WTC11 (cell line): ENCODE data around the gene ZNF99.

ENCODE experiments used
- ATF1 ChIP-seq: sonication (generic); formaldehyde crosslinking; IDR thresholded peaks from 2 replicates; pipeline ENCODE4 v1.8.1; 2023; ENCODE audit warnings: mild to moderate bottlenecking, moderate library complexity, missing genetic modification reagents
- CREB1 ChIP-seq: sonication (generic); formaldehyde crosslinking; IDR thresholded peaks from 2 replicates; pipeline ENCODE4 v1.8.0; 2023; ENCODE audit warnings: mild to moderate bottlenecking, missing genetic modification reagents
- CTCF ChIP-seq: fragments of 200-600 bp; IDR thresholded peaks from 2 replicates; pipeline ENCODE4 v1.8.0; 2022; ENCODE audit warnings: antibody characterized with exemption
- FOXJ3 ChIP-seq: sonication (generic); formaldehyde crosslinking; IDR thresholded peaks from 2 replicates; pipeline ENCODE4 v1.9.0; 2021; ENCODE audit warnings: missing genetic modification reagents, mild to moderate bottlenecking, borderline replicate concordance
- HMGXB4 ChIP-seq: sonication (generic); formaldehyde crosslinking; IDR thresholded peaks from 2 replicates; pipeline ENCODE4 v1.8.1; 2023; ENCODE audit warnings: mild to moderate bottlenecking, moderate library complexity, missing genetic modification reagents
- MLX ChIP-seq: sonication (generic); formaldehyde crosslinking; IDR thresholded peaks from 2 replicates; pipeline ENCODE4 v1.8.1; 2023; ENCODE audit warnings: mild to moderate bottlenecking, missing genetic modification reagents, moderate library complexity
- NR3C1 ChIP-seq: sonication (generic); formaldehyde crosslinking; conservative IDR thresholded peaks from 2 replicates; pipeline ENCODE4 v1.8.1; 2023; ENCODE audit warnings: low read depth, mild to moderate bottlenecking, missing genetic modification reagents
- TEAD1 ChIP-seq: sonication (generic); formaldehyde crosslinking; IDR thresholded peaks from 2 replicates; pipeline ENCODE4 v1.8.0; 2022; ENCODE audit warnings: mild to moderate bottlenecking, missing genetic modification reagents
- ZNF138 ChIP-seq: sonication (generic); formaldehyde crosslinking; conservative IDR thresholded peaks from 2 replicates; pipeline ENCODE4 v1.8.1; 2022; ENCODE audit warnings: mild to moderate bottlenecking, moderate library complexity, missing genetic modification reagents
- ZNF263 ChIP-seq: sonication (generic); formaldehyde crosslinking; IDR thresholded peaks from 2 replicates; pipeline ENCODE4 v1.8.1; 2022; ENCODE audit warnings: low read depth, mild to moderate bottlenecking, moderate library complexity, missing genetic modification reagents
- ZNF317 ChIP-seq: sonication (generic); formaldehyde crosslinking; IDR thresholded peaks from 2 replicates; pipeline ENCODE4 v1.8.1; 2023; ENCODE audit warnings: low read depth, mild to moderate bottlenecking, moderate library complexity, missing genetic modification reagents, borderline replicate concordance
- TF ChIP-seq, protein P1 (sequence below): fragments of 250-450 bp; sonication (Bioruptor Pico); IDR thresholded peaks from 2 replicates; pipeline ENCODE4 v1.9.0; 2021; ENCODE audit warnings: mild to moderate bottlenecking
- TF ChIP-seq, protein P2 (sequence below): sonication (generic); formaldehyde crosslinking; IDR thresholded peaks from 2 replicates; pipeline ENCODE4 v1.8.1; 2022; ENCODE audit warnings: low read depth, missing genetic modification reagents, borderline replicate concordance

GRCh38 chr19:22783651-22784410, at the start of gene ZNF99:
- no peak for TF ChIP-seq ZNF263 (CRISPR knock-in tag)
- no peak for TF ChIP-seq CTCF
- TF ChIP-seq, protein P1, sequence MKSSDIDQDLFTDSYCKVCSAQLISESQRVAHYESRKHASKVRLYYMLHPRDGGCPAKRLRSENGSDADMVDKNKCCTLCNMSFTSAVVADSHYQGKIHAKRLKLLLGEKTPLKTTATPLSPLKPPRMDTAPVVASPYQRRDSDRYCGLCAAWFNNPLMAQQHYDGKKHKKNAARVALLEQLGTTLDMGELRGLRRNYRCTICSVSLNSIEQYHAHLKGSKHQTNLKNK: no peak
- TF ChIP-seq, protein P2, sequence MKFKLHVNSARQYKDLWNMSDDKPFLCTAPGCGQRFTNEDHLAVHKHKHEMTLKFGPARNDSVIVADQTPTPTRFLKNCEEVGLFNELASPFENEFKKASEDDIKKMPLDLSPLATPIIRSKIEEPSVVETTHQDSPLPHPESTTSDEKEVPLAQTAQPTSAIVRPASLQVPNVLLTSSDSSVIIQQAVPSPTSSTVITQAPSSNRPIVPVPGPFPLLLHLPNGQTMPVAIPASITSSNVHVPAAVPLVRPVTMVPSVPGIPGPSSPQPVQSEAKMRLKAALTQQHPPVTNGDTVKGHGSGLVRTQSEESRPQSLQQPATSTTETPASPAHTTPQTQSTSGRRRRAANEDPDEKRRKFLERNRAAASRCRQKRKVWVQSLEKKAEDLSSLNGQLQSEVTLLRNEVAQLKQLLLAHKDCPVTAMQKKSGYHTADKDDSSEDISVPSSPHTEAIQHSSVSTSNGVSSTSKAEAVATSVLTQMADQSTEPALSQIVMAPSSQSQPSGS (CRISPR knock-in tag): no peak
- no peak for TF ChIP-seq FOXJ3
- no peak for TF ChIP-seq TEAD1
- no peak for TF ChIP-seq CREB1 (CRISPR knock-in tag)
- no peak for TF ChIP-seq MLX (CRISPR knock-in tag)
- TF ChIP-seq HMGXB4 (CRISPR knock-in tag): no peak
- TF ChIP-seq ZNF317: no peak
- TF ChIP-seq NR3C1 (CRISPR knock-in tag): no peak
- no peak for TF ChIP-seq ZNF138
- TF ChIP-seq ATF1 (CRISPR knock-in tag): no peak
